ENCODE measurements around the gene IGSF21. TPM values are rescaled to one million over a fixed set of nuclear protein-coding genes. Genes with fewer than 3 reads are reported as not detected.

Gene IGSF21
- total RNA-seq, 1 donor from 2014 or later, result 2.4 TPM

- DNase-seq (ENCODE audit: low spot score in 2 of 2), result no peak
Measured at GRCh38 chr1:18256282-18257235, 149.0 kb downstream of the IGSF21 start.

GRCh38 chr1:18257778-18258177 lies 150.2 kb downstream of the IGSF21 start:
- no peak for DNase-seq (ENCODE audit: low spot score in 2 of 2)
- H3K4me1 ChIP-seq, result no peaks in the 10 kb centered on the region
- no peak for TF ChIP-seq CTCF (IDR thresholded peaks at IDR 0.05)
- H3K4me3 ChIP-seq, result no peak overlapping the region
- no peaks in the 10 kb centered on the region for H3K36me3 ChIP-seq
- no peak overlapping the region for H3K27ac ChIP-seq
- no peaks in the 10 kb centered on the region for H3K9me3 ChIP-seq
- intact Hi-C loops (cut with DNase I), result no loop called here
- H3K27me3 ChIP-seq, result no peaks in the 10 kb centered on the region

More at GRCh38 chr1:18256282-18257235, 149.0 kb downstream of the IGSF21 start:
- Histone ChIP-seq H3K27me3 (no peaks in the 10 kb centered on the region), H3K27ac (no peak overlapping the region), H3K4me1 (no peaks in the 10 kb centered on the region), H3K4me3 (no peak overlapping the region), H3K9me3 (peaks cover under 1% of the 10 kb centered on the region in 2 donors), H3K36me3 (no peaks in the 10 kb centered on the region)
- intact Hi-C loops (cut with DNase I), result no loop called here
- TF ChIP-seq CTCF (IDR thresholded peaks at IDR 0.05), result no peak

- H3K9me3 ChIP-seq, result no peaks in the 10 kb centered on the region
- H3K4me3 ChIP-seq, result no peak overlapping the region
- intact Hi-C loops (cut with DNase I), result no loop called here
- no peaks in the 10 kb centered on the region for H3K27me3 ChIP-seq
- H3K27ac ChIP-seq, result no peak overlapping the region
- no peak for DNase-seq (ENCODE audit: low spot score in 2 of 2)
- no peaks in the 10 kb centered on the region for H3K4me1 ChIP-seq
- H3K36me3 ChIP-seq, result no peaks in the 10 kb centered on the region
- no peak for TF ChIP-seq CTCF (IDR thresholded peaks at IDR 0.05)
Measured at GRCh38 chr1:18261891-18262290, 154.3 kb downstream of the IGSF21 start.

- TF ChIP-seq CTCF (IDR thresholded peaks at IDR 0.05), result no peak
- H3K27ac ChIP-seq, result no peak overlapping the region
- no peak for DNase-seq (ENCODE audit: low spot score in 2 of 2)
- H3K4me1 ChIP-seq, result no peaks in the 10 kb centered on the region
- H3K27me3 ChIP-seq, result no peaks in the 10 kb centered on the region
- H3K4me3 ChIP-seq, result no peak overlapping the region
- H3K9me3 ChIP-seq, result no peaks in the 10 kb centered on the region
- intact Hi-C loops (cut with DNase I), result no loop called here
- H3K36me3 ChIP-seq, result no peaks in the 10 kb centered on the region
Measured at GRCh38 chr1:18262726-18263125, 155.1 kb downstream of the IGSF21 start.

GRCh38 chr1:18263547-18264120 lies 156.0 kb downstream of the IGSF21 start:
- Histone ChIP-seq H3K36me3 (no peaks in the 10 kb centered on the region), H3K9me3 (no peaks in the 10 kb centered on the region), H3K27ac (no peak overlapping the region), H3K4me3 (no peak overlapping the region), H3K4me1 (no peaks in the 10 kb centered on the region), H3K27me3 (no peaks in the 10 kb centered on the region)
- TF ChIP-seq CTCF (IDR thresholded peaks at IDR 0.05), result no peak
- DNase-seq (ENCODE audit: low spot score in 2 of 2), result no peak
- intact Hi-C loops (cut with DNase I), result no loop called here
